Upper lobe of left lung (tissue), 4 donors: Measurements from ENCODE around the gene FKBP2.

Source experiments
- EP300 ChIP-seq, 4 donors: sonication (generic); formaldehyde crosslinking; IDR thresholded peaks; one replicate each; pipeline ENCODE4 v1.5.1; 2017; ENCODE audit warnings: antibody characterized with exemption in 4 of 4, control low read depth in 2 of 4
- POLR2A ChIP-seq, 4 donors: fragments of 450-650 bp; IDR thresholded peaks; one replicate each; pipeline ENCODE4 v1.5.1; 2016 to 2017; ENCODE audit warnings: antibody characterized with exemption in 4 of 4, mild to moderate bottlenecking in 2 of 4
- TF ChIP-seq, protein P1 (sequence below), 6 experiments: fragments of 450-650 bp in 4 of 6; fragments of 200-600 bp in 2 of 6; sonication (generic) in 2 of 6; IDR thresholded peaks; one replicate each; pipeline ENCODE4 v1.5.1; 2016 to 2019; ENCODE audit warnings: antibody characterized with exemption in 6 of 6

DNA sequence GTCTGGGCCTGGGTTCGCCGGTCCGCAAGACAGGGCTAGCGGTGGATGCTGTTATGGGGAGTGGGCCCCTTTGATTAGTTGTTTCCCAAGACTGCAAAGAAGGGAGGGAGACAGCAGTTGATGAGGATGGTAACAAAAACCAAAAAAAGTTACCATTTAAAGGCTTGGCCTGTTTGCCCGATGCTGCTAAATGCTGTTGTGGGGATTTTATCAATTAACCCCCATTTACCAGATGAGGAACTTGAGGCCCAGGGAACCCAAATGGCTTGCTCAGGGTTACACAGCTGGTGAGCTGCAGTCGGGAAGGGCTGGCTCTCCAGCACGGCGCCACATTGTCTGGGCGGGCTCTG is 18.3 kb upstream of the FKBP2 start:
- TF ChIP-seq EP300 (IDR thresholded peaks at IDR 0.05) (no peak), POLR2A (IDR thresholded peaks at IDR 0.05) (no peak)
- TF ChIP-seq, protein P1, sequence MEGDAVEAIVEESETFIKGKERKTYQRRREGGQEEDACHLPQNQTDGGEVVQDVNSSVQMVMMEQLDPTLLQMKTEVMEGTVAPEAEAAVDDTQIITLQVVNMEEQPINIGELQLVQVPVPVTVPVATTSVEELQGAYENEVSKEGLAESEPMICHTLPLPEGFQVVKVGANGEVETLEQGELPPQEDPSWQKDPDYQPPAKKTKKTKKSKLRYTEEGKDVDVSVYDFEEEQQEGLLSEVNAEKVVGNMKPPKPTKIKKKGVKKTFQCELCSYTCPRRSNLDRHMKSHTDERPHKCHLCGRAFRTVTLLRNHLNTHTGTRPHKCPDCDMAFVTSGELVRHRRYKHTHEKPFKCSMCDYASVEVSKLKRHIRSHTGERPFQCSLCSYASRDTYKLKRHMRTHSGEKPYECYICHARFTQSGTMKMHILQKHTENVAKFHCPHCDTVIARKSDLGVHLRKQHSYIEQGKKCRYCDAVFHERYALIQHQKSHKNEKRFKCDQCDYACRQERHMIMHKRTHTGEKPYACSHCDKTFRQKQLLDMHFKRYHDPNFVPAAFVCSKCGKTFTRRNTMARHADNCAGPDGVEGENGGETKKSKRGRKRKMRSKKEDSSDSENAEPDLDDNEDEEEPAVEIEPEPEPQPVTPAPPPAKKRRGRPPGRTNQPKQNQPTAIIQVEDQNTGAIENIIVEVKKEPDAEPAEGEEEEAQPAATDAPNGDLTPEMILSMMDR (IDR thresholded peaks at IDR 0.05), result no peak
